GM19468 (cell line): ENCODE measurements around the gene DBF4B.

Experiments
- ATAC-seq: cut with Tn5 transposase; IDR thresholded peaks from one replicate; pipeline ENCODE4 v1.9.1; 2021; ENCODE audit warnings: mild to moderate bottlenecking, moderate library complexity, moderate number of reproducible peaks; ENCODE audit not compliant: unreplicated experiment; ENCODE audit errors: extremely low read depth

Gene DBF4B

DNA sequence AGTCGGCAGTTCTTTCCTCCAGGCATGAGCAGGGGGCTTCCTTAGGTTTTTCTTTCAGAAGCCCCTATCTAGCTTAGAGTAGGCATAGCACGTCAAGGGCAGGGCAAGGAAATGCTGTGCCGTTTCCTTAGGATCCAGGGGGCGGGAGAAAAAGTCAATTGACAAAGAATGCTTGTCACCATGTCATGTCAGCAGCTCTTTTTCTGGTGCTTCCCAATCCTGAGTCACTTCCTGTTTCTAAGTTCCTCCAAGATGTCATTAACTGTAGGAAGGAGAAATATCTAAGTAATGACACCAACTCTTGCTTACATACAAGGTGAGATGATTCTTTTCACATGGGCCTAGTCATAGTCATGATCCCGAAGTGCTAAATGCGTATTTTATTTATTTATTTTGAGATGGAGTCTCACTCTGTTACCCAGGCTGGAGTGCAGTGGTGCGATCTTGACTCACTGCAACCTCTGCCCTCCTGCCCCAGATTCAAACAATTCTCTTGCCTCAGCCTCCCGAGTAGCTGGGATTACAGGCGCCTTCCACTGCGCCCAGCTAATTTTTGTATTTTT, 86.5 kb downstream of the DBF4B start:
- no peak for ATAC-seq

DNA sequence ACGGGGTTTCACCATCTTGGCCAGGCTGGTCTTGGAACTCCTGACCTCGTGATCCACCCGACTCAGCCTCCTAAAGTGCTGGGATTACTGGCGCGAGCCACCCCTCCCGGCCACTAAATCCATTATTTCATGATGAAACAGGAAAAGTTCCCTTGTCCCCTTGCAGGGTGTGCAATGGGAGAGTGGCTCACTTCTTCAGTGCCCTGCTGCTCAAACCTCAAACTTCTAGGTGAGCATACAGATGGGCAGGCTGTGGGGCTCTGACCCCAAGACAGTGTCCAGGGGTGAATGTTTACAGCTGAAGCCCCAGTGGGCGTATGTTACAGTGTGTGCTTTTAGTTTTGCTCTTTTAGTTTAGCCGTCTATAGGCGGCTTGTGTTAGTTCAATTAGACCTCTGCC, 87.0 kb downstream of the DBF4B start:
- ATAC-seq = no peak

- ATAC-seq = no peak
Observed at GRCh38 chr17:44795928-44796327, 87.5 kb downstream of the DBF4B start.

GRCh38 chr17:44796731-44797130, 88.3 kb downstream of the DBF4B start:
- ATAC-seq = no peak

DNA sequence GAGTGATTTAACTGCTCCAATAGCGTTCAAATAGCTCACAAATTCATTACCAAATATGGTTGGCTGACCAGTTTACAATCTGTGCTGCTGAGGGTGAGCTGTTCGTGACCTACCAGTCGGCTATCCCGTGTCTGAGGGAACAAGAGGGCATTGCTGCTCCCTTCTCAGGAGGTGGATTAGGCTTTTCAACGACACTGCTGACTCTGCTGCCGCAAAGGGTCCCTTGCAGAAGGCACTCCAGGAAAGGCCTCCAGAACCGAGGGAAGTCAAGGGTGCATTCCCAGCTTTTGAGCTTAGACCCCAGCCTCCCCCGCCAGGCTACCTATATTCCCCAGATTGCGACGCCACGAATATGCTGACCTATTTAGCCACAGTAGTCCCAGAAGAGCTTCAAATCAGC, 89.3 kb downstream of the DBF4B start:
- ATAC-seq = no peak

DNA sequence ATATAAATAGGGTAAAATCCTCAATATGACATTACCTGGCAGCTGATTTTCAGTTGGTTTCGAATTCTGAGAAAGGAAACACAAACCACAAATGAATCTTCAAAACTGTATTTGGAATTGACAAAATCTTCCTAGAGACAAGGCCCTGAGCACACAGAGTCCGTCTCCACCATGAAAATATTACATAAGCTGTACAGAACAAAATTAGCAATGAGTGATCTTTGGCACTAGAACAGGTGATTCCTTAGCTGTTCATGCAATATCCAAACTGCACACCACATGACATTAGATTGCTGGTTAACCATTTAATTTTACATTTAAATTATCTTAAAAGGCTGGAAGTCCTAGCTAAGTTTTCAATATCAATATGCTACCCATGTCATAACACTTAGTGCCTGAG, 89.9 kb downstream of the DBF4B start:
- ATAC-seq = no peak
